HepG2 (cell line): ENCODE data around the gene PHF13. TPM values are rescaled to one million over a fixed set of nuclear protein-coding genes. Genes with fewer than 3 reads are reported as not detected.

Experiments
- ASH2L ChIP-seq: fragments of 300-600, 200-600 bp; sonication (generic); IDR thresholded peaks from 2 replicates; pipeline ENCODE4 v1.7.0; 2017; ENCODE audit warnings: low read depth, mild to moderate bottlenecking, moderate library complexity, mixed read lengths, low read length; ENCODE audit not compliant: insufficient read length
- ATF5 ChIP-seq: sonication (generic); formaldehyde crosslinking; IDR thresholded peaks from 2 replicates; pipeline ENCODE4 v1.4.0; 2020; ENCODE audit warnings: mild to moderate bottlenecking, low read depth, missing genetic modification reagents
- HNF1A ChIP-seq, 2 experiments: sonication (generic) in 1 of 2; formaldehyde crosslinking in 1 of 2; IDR thresholded peaks; 2 replicates each; pipeline versions ENCODE4 v1.4.0 to v1.6.1; 2016 to 2020; ENCODE audit warnings: borderline replicate concordance in 1 of 2, low read depth in 1 of 2, mild to moderate bottlenecking in 1 of 2, missing genetic modification reagents in 1 of 2
- HNF4A ChIP-seq: sonication (generic); formaldehyde crosslinking; IDR thresholded peaks from 2 replicates; pipeline ENCODE4 v1.4.0; 2020; ENCODE audit warnings: missing genetic modification reagents
- KDM1A ChIP-seq: IDR thresholded peaks from 2 replicates; pipeline ENCODE4 v1.6.1; 2016; ENCODE audit warnings: missing compliant biosample characterization
- KDM3A ChIP-seq: IDR thresholded peaks from 2 replicates; pipeline ENCODE4 v1.6.1; 2018; ENCODE audit warnings: low read depth, missing compliant biosample characterization
- LCORL ChIP-seq, 2 experiments: fragments of 450-650 bp in 1 of 2; sonication (generic) in 1 of 2; formaldehyde crosslinking in 1 of 2; IDR thresholded peaks; 2 replicates each; pipeline versions ENCODE4 v1.5.0 to v1.6.1; 2017 to 2020; ENCODE audit warnings: antibody characterized with exemption in 1 of 2, missing genetic modification reagents in 1 of 2
- NR2F2 ChIP-seq: IDR thresholded peaks from 2 replicates; pipeline ENCODE4 v1.6.1; 2012; ENCODE audit warnings: low read depth, inconsistent platforms, borderline replicate concordance
- SIN3A ChIP-seq: IDR thresholded peaks from 2 replicates; pipeline ENCODE4 v1.6.1; 2011; ENCODE audit warnings: low read depth, mild to moderate bottlenecking, control low read depth, low read length, borderline replicate concordance
- SOX13 ChIP-seq, 3 experiments: fragments of 450-650 bp in 1 of 3; sonication (generic) in 1 of 3; formaldehyde crosslinking in 1 of 3; IDR thresholded peaks in 2 of 3; conservative IDR thresholded peaks in 1 of 3; 2 replicates each; pipeline versions ENCODE4 v1.5.0 to v1.6.1; 2016 to 2020; ENCODE audit warnings: antibody characterized with exemption in 1 of 3, mild to moderate bottlenecking in 1 of 3, missing compliant biosample characterization in 1 of 3, missing genetic modification reagents in 1 of 3, moderate library complexity in 1 of 3
- THRA ChIP-seq: sonication (generic); formaldehyde crosslinking; IDR thresholded peaks from 2 replicates; pipeline ENCODE4 v1.4.0; 2020; ENCODE audit warnings: missing genetic modification reagents, borderline replicate concordance
- XRCC5 ChIP-seq: fragments of 200-400 bp; formaldehyde crosslinking; optimal IDR thresholded peaks from 2 replicates; pipeline ENCODE3; 2017; ENCODE audit warnings: mild to moderate bottlenecking, low read length
- ZFX ChIP-seq: sonication (generic); formaldehyde crosslinking; IDR thresholded peaks from 2 replicates; pipeline ENCODE4 v1.4.0; 2020; ENCODE audit warnings: mild to moderate bottlenecking, low read depth, missing genetic modification reagents, moderate library complexity
- ZNF251 ChIP-seq: sonication (generic); formaldehyde crosslinking; IDR thresholded peaks from 2 replicates; pipeline ENCODE4 v1.9.0; 2021; ENCODE audit warnings: mild to moderate bottlenecking, missing genetic modification reagents
- ZNF557 ChIP-seq: sonication (generic); formaldehyde crosslinking; IDR thresholded peaks from 2 replicates; pipeline ENCODE4 v1.4.0; 2020; ENCODE audit warnings: missing genetic modification reagents
- ZNF574 ChIP-seq: sonication (generic); formaldehyde crosslinking; IDR thresholded peaks from 2 replicates; pipeline ENCODE4 v1.4.0; 2020; ENCODE audit warnings: missing genetic modification reagents
- ZNF598 ChIP-seq: sonication (generic); formaldehyde crosslinking; IDR thresholded peaks from 2 replicates; pipeline ENCODE4 v1.5.1; 2020; ENCODE audit warnings: mild to moderate bottlenecking, missing genetic modification reagents, borderline replicate concordance
- ZSCAN30 ChIP-seq: sonication (generic); formaldehyde crosslinking; IDR thresholded peaks from 2 replicates; pipeline ENCODE4 v1.5.0; 2020; ENCODE audit warnings: mild to moderate bottlenecking, missing genetic modification reagents
- ZSCAN9 ChIP-seq: IDR thresholded peaks from 2 replicates; pipeline ENCODE4 v1.6.1; 2016; ENCODE audit warnings: borderline replicate concordance
- polyA plus RNA-seq, 8 experiments: library from polyadenylated mRNA; depleted of rRNA in 3 of 8; stranded (reverse) in 7 of 8; unstranded in 1 of 8; fragments of >200 nt; fragmentation: Illumina TruSeq in 4 of 8; extraction: Trizol in 4 of 8; gene quantifications; 2 replicates each; pipeline versions ENCODE4 v1.2.1 to v1.2.3, GENCODE V29; 2011 to 2016; ENCODE audit warnings: low read depth in 4 of 8, missing spikeins in 1 of 8, mixed read lengths in 1 of 8; ENCODE audit not compliant: insufficient read depth in 1 of 8
- total RNA-seq, 5 experiments: library from RNA; depleted of rRNA; stranded (reverse); fragments of >200 nt; fragmentation: Illumina TruSeq; extraction: Trizol; gene quantifications; 2 replicates each; pipeline ENCODE4 v1.2.3, GENCODE V29; 2016; ENCODE audit warnings: low read depth in 1 of 5

The PHF13 gene
- total and polyA plus RNA-seq, 2 of the 13 experiments (the other 11 are each of a cell fraction or from before 2014, with no cell fraction given): 4.7 to 7.4 TPM

- TF ChIP-seq NR2F2: no peak
- no peak for TF ChIP-seq KDM3A (CRISPR knock-in tag)
- peak; percentile 35; the same call in 1 of the 2 replicates for TF ChIP-seq ZNF574 (CRISPR knock-in tag)
- TF ChIP-seq ZFX: peak; percentile 40; the same call in 1 of the 2 replicates
- peak; percentile 13 for TF ChIP-seq ASH2L
- peak; percentile 30 for TF ChIP-seq HNF4A
- no peak for TF ChIP-seq ZNF557
- TF ChIP-seq XRCC5: peak; percentile 40
- peak; percentile 46; the same call in 1 of the 2 replicates for TF ChIP-seq THRA
- TF ChIP-seq ATF5 (CRISPR knock-in tag): no peak
- no peak for TF ChIP-seq SIN3A
- no peak for TF ChIP-seq ZSCAN30 (CRISPR knock-in tag)
- no peak for TF ChIP-seq ZSCAN9 (CRISPR knock-in tag)
- no peak for TF ChIP-seq SOX13 (IDR thresholded peaks at IDR 0.05)
- TF ChIP-seq SOX13 (CRISPR knock-in tag; conservative IDR thresholded peaks at IDR 0.05 in 1 of 2, IDR thresholded peaks at IDR 0.05 in 1 of 2): 0 out of 4 replicates have a peak, but pooled peaks of 1 of the 2 experiments have one; percentile 18
- 0 out of 2 replicates have a peak, but pooled peaks have one; percentile 43 for TF ChIP-seq ZNF598
- TF ChIP-seq HNF1A (IDR thresholded peaks at IDR 0.05; ENCODE audit: low read depth): no peak
- TF ChIP-seq HNF1A (CRISPR knock-in tag; IDR thresholded peaks at IDR 0.05; ENCODE audit: borderline replicate concordance): peak; percentile 37; the same call in 1 of the 2 replicates
- TF ChIP-seq LCORL (IDR thresholded peaks at IDR 0.05): no peak
- 0 out of 2 replicates have a peak, but pooled peaks have one; percentile 21 for TF ChIP-seq LCORL (CRISPR knock-in tag; IDR thresholded peaks at IDR 0.05)
- TF ChIP-seq ZNF251 (CRISPR knock-in tag): no peak
- TF ChIP-seq KDM1A: no peak
Measured at GRCh38 chr1:6572653-6573383, 40.7 kb upstream of the PHF13 start (continued).
